HepG2 (cell line): Measurements from ENCODE around the gene CGREF1. TPM values are rescaled to one million over a fixed set of nuclear protein-coding genes. Genes with fewer than 3 reads are reported as not detected.

Source experiments
- ASH2L ChIP-seq: fragments of 300-600, 200-600 bp; sonication (generic); IDR thresholded peaks from 2 replicates; pipeline ENCODE4 v1.7.0; 2017; ENCODE audit warnings: low read depth, mild to moderate bottlenecking, moderate library complexity, mixed read lengths, low read length; ENCODE audit not compliant: insufficient read length
- HNRNPH1 ChIP-seq: fragments of 200-400 bp; formaldehyde crosslinking; optimal IDR thresholded peaks from 2 replicates; pipeline ENCODE3; 2017; ENCODE audit warnings: mild to moderate bottlenecking, low read depth, low read length
- KDM4B ChIP-seq: sonication (generic); formaldehyde crosslinking; IDR thresholded peaks from 2 replicates; pipeline ENCODE4 v1.4.0; 2020; ENCODE audit warnings: missing genetic modification reagents
- MATR3 ChIP-seq: sonication (generic); formaldehyde crosslinking; IDR thresholded peaks from 2 replicates; pipeline ENCODE4 v1.4.0; 2020; ENCODE audit warnings: missing genetic modification reagents
- PAWR ChIP-seq: sonication (generic); formaldehyde crosslinking; IDR thresholded peaks from 2 replicates; pipeline ENCODE4 v1.4.0; 2020; ENCODE audit warnings: missing genetic modification reagents, mild to moderate bottlenecking, borderline replicate concordance
- PREB ChIP-seq: sonication (generic); formaldehyde crosslinking; IDR thresholded peaks from 2 replicates; pipeline ENCODE4 v1.4.0; 2020; ENCODE audit warnings: missing genetic modification reagents
- REST ChIP-seq, 2 experiments: IDR thresholded peaks; 2 replicates each; pipeline ENCODE4 v1.6.1; 2011 to 2012; ENCODE audit warnings: low read length in 2 of 2, borderline replicate concordance in 1 of 2, low read depth in 1 of 2, mild to moderate bottlenecking in 1 of 2, moderate library complexity in 1 of 2
- SYNCRIP ChIP-seq: fragments of 200-400 bp; formaldehyde crosslinking; IDR thresholded peaks from 2 replicates; pipeline ENCODE4 v1.6.1; 2018; ENCODE audit warnings: mild to moderate bottlenecking, low read depth, low read length; ENCODE audit not compliant: insufficient read depth
- ZGPAT ChIP-seq: IDR thresholded peaks from 2 replicates; pipeline ENCODE4 v1.6.1; 2016; ENCODE audit warnings: mild to moderate bottlenecking
- ZNF609 ChIP-seq: sonication (generic); formaldehyde crosslinking; IDR thresholded peaks from 2 replicates; pipeline ENCODE4 v1.4.0; 2020; ENCODE audit warnings: mild to moderate bottlenecking, missing genetic modification reagents, borderline replicate concordance
- ZNF740 ChIP-seq: sonication (generic); formaldehyde crosslinking; IDR thresholded peaks from 2 replicates; pipeline ENCODE4 v1.4.0; 2020; ENCODE audit warnings: missing genetic modification reagents
- polyA plus RNA-seq, 8 experiments: library from polyadenylated mRNA; depleted of rRNA in 3 of 8; stranded (reverse) in 7 of 8; unstranded in 1 of 8; fragments of >200 nt; fragmentation: Illumina TruSeq in 4 of 8; extraction: Trizol in 4 of 8; gene quantifications; 2 replicates each; pipeline versions ENCODE4 v1.2.1 to v1.2.3, GENCODE V29; 2011 to 2016; ENCODE audit warnings: low read depth in 4 of 8, missing spikeins in 1 of 8, mixed read lengths in 1 of 8; ENCODE audit not compliant: insufficient read depth in 1 of 8
- total RNA-seq, 5 experiments: library from RNA; depleted of rRNA; stranded (reverse); fragments of >200 nt; fragmentation: Illumina TruSeq; extraction: Trizol; gene quantifications; 2 replicates each; pipeline ENCODE4 v1.2.3, GENCODE V29; 2016; ENCODE audit warnings: low read depth in 1 of 5

The CGREF1 gene
- total and polyA plus RNA-seq, 2 of the 13 experiments (the other 11 are each of a cell fraction or from before 2014, with no cell fraction given), result 13.9 to 23.4 TPM

DNA sequence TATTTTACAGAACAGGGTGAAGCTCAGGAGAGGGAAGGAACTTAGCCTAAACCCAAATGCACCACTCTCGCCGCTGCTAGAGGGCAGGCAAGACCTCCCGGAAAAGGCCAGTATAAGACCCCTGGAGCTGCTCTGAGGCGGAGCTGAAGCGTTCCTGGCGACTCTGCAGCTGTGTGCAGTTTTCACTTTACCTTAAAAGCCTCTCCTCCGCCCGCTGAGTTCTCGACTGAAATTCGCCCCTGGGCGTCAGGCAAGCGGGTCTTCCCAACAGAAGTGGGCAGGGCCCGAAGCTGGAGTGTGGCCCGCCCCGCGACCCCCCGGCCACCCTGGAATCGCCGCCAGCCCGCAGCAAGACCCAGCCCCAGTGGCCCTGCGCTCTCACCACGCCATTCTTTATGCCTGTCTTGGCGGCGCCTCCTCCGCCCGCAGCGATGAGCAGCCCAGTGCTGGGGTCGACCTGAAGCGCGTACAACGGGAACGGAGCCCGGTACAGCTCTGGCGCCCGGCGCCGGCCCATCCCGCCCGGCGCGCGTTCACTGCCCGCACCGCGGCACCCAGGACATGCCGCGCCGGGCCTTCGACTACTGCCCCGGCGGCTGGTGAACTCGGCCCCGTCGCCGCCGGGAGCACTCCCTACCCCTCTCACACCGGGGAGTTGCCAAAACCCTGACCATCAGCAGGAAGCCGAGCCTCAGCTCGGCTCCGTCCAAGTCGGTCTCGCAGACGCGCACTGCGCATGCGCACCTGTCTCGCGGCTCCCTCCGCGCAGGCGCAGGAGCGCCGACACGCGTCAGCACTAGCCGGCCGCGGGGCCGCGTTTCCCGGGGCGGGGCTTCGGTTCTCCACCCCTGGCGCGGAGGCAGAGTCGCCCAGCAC is 15.2 kb upstream of the CGREF1 start, which contains the start of gene PREB (continued):
- TF ChIP-seq HNRNPH1 (no peak), MATR3 (CRISPR knock-in tag) (no peak), ASH2L (peak; percentile 83), ZNF740 (CRISPR knock-in tag) (no peak), ZGPAT (CRISPR knock-in tag) (peak; percentile 72; the same call in 1 of the 2 replicates), PAWR (CRISPR knock-in tag) (no peak), SYNCRIP (no peak), REST (IDR thresholded peaks at IDR 0.05; ENCODE audit: borderline replicate concordance in 1 of 2, low read depth in 1 of 2, low read length in 2 of 2) (peak in 1 of 2 experiments; percentile 7; a peak in 1 of 4 replicates), KDM4B (CRISPR knock-in tag) (no peak), ZNF609 (CRISPR knock-in tag) (no peak; the same call in 1 of the 2 replicates), PREB (CRISPR knock-in tag) (no peak)
